ENCODE data around the gene HOMER1. TPM values are rescaled to one million over a fixed set of nuclear protein-coding genes. Genes with fewer than 3 reads are reported as not detected.
A peak's percentile ranks its signal among the peaks of the same experiment; 100 is the strongest.

The HOMER1 gene
- total RNA-seq, 1 donor from 2014 or later, result 9.6 TPM

DNA sequence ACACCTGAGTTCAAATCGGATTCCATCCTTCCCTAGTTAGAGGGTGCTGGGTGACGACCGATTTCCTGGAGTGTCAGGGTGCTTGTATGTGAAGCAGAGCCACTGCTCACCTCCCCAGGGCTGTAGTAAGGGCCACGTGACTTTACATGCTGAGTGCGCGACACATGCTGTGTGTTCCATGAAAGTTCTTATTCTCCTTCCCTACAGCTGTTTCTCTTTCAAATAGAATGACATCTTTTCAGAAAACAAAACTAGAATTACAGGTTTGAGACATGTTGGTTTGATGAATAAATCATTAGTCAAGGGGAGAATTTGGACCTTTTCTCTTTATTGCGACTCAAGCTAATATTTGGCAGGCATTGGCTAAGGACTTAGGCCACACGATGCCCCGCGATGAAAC is 164.9 kb downstream of the HOMER1 start:
- Histone ChIP-seq H3K4me3 (ENCODE audit: low read depth, low read length) (no peak overlapping the region), H3K27me3 (ENCODE audit: control insufficient read depth, insufficient read depth, low read length) (no peaks in the 10 kb centered on the region), H3K36me3 (ENCODE audit: control insufficient read depth, insufficient read depth, low read length) (no peaks in the 10 kb centered on the region)
- no peak for TF ChIP-seq CTCF (IDR thresholded peaks at IDR 0.05; ENCODE audit: insufficient read depth, low read length, poor library complexity, severe bottlenecking)
- no peak for DNase-seq (ENCODE audit: low read depth)

GRCh38 chr5:79346420-79346824 is 167.5 kb downstream of the HOMER1 start:
- Histone ChIP-seq H3K27me3 (ENCODE audit: control insufficient read depth, insufficient read depth, low read length) (no peaks in the 10 kb centered on the region), H3K4me3 (ENCODE audit: low read depth, low read length) (no peak overlapping the region), H3K36me3 (ENCODE audit: control insufficient read depth, insufficient read depth, low read length) (no peaks in the 10 kb centered on the region)
- peak; percentile 9 for DNase-seq (ENCODE audit: low read depth)
- no peak for TF ChIP-seq CTCF (IDR thresholded peaks at IDR 0.05; ENCODE audit: insufficient read depth, low read length, poor library complexity, severe bottlenecking)

DNA sequence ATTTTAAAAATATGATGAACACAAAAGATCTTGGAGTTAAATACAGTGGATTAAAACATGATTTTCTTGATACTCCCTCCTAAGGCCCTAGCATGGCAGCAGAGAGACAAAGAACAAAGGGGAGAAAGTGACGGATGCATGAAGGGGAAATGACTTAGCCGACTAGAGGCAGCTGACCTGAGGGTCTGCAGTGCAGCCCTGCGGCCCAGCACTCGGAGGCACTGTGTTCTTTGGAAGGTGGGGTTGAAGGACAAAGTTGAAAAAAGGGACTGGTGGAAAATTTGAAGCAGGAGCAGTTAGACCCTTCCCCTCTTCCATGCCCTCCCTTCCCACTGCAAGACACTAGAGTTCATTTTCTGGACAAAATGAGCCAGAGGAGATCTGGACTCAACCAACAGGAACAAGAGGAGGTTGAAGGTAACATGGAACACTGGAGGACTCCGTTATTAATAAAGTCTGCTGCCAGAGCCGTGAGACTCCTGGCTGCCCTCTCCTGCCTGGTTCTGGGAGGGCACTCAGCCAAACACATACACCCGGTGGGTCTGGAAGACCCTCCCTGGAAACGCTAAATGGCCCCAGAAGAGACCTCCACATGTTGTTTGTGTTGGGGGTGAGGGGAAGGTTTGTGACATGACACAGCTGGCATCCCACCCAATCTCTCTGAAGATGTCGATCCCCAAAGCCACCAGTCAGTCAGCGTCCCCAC is 179.9 kb downstream of the HOMER1 start:
- no peak for TF ChIP-seq CTCF (IDR thresholded peaks at IDR 0.05; ENCODE audit: insufficient read depth, low read length, poor library complexity, severe bottlenecking)
- Histone ChIP-seq H3K27me3 (ENCODE audit: control insufficient read depth, insufficient read depth, low read length) (no peaks in the 10 kb centered on the region), H3K4me3 (ENCODE audit: low read depth, low read length) (no peak overlapping the region), H3K36me3 (ENCODE audit: control insufficient read depth, insufficient read depth, low read length) (no peaks in the 10 kb centered on the region)
- no peak for DNase-seq (ENCODE audit: low read depth)

DNA sequence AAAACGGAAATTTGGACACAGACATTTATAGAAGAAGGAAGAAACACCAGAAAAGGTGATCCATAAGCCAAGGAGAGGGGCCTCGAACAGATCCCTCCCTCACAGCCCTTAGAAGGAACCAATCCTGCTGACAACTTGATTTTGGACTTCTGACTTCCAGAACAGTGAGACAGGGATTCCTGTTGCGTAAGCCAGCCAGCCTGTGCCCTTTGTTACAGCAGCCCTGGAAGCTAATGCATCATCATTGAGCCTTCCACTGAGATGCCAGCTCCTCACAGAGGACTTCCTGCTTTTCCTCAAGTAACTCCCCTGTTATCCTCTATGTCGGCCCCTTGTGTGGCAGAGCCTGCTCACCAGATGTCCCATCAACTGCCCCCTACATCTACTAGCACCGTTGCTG is 183.9 kb downstream of the HOMER1 start:
- no peak for DNase-seq (ENCODE audit: low read depth)
- H3K27me3 ChIP-seq (ENCODE audit: control insufficient read depth, insufficient read depth, low read length), result no peaks in the 10 kb centered on the region
- TF ChIP-seq CTCF (IDR thresholded peaks at IDR 0.05; ENCODE audit: insufficient read depth, low read length, poor library complexity, severe bottlenecking), result no peak
- H3K36me3 ChIP-seq (ENCODE audit: control insufficient read depth, insufficient read depth, low read length), result no peaks in the 10 kb centered on the region
- H3K4me3 ChIP-seq (ENCODE audit: low read depth, low read length), result no peak overlapping the region

- DNase-seq (ENCODE audit: low read depth), result no peak
- H3K27me3 ChIP-seq (ENCODE audit: control insufficient read depth, insufficient read depth, low read length), result no peaks in the 10 kb centered on the region
- H3K36me3 ChIP-seq (ENCODE audit: control insufficient read depth, insufficient read depth, low read length), result no peaks in the 10 kb centered on the region
- no peak overlapping the region for H3K4me3 ChIP-seq (ENCODE audit: low read depth, low read length)
- no peak for TF ChIP-seq CTCF (IDR thresholded peaks at IDR 0.05; ENCODE audit: insufficient read depth, low read length, poor library complexity, severe bottlenecking)
These were observed 184.5 kb downstream of the HOMER1 start for GRCh38 chr5:79329453-79329852.

Other genes with a start within 250 kb of the HOMER1 start
- 31.8 and 37.6 TPM in 2 replicates for gene TENT2, start 98.3 kb upstream of the HOMER1 start, total RNA-seq
- gene CMYA5, start 175.7 kb upstream of the HOMER1 start, total RNA-seq, result 0.96 and 2.9 TPM in 2 replicates